ENCODE measurements around the gene CFAP221. TPM values are rescaled to one million over a fixed set of nuclear protein-coding genes. Genes with fewer than 3 reads are reported as not detected.

The CFAP221 gene
- total and polyA plus RNA-seq, 2 donors (not counting 3 experiments of a cell fraction or from before 2014, with no cell fraction given): 0.06 TPM; not detected in 1

GRCh38 chr2:119527999-119528398 lies 16.2 kb upstream of the CFAP221 start:
- no peak overlapping the region for H3K9ac ChIP-seq (replicated peaks; ENCODE audit: extremely low read depth, insufficient read depth, low read length)
- intact Hi-C loops (cut with micrococcal nuclease): no loop called here
- dilution Hi-C loops (cut with MboI; ENCODE audit: extremely low pct_ligation_motif_present, low sequenced_read_pairs): no loop called here
- H3K4me2 ChIP-seq (ENCODE audit: insufficient read depth, low read length): no peak overlapping the region
- no peaks in the 10 kb centered on the region for H3K9me1 ChIP-seq (replicated peaks; ENCODE audit: control insufficient read depth, extremely low read depth, insufficient read depth, low read length)
- TF ChIP-seq POLR2AphosphoS5 (IDR thresholded peaks at IDR 0.05; ENCODE audit: insufficient read depth, low read depth, low read length) (no peak), FOS (IDR thresholded peaks at IDR 0.05; ENCODE audit: borderline replicate concordance, insufficient read depth, low read length) (no peak), POLR2A (IDR thresholded peaks at IDR 0.05; ENCODE audit: low read depth, low read length) (no peak), MAX (IDR thresholded peaks at IDR 0.05; ENCODE audit: insufficient read depth, insufficient read length) (no peak), CTCF (IDR thresholded peaks at IDR 0.05; ENCODE audit: extremely low read depth in 1 of 2, insufficient read depth in 1 of 2, low read depth in 1 of 2, low read length in 2 of 2) (no peak)
- H2AFZ ChIP-seq (ENCODE audit: low read depth, low read length): no peak overlapping the region
- H3K79me2 ChIP-seq (ENCODE audit: control insufficient read depth, insufficient read depth, low read length): no peaks in the 10 kb centered on the region
- BruUV-seq (replicated peaks): no TSS peak
- no peak overlapping the region for H3K27ac ChIP-seq (ENCODE audit: insufficient read depth, low read depth, low read length)
- no peaks in the 10 kb centered on the region for H4K20me1 ChIP-seq (replicated peaks; ENCODE audit: control insufficient read depth, extremely low read depth, insufficient read depth, low read length)
- H3K4me3 ChIP-seq (replicated peaks in 1 of 3; ENCODE audit: insufficient read depth in 1 of 3, low read depth in 1 of 3, low read length in 3 of 3): no peak overlapping the region
- CTCF ChIA-PET: no interaction called here
- H3K36me3 ChIP-seq (ENCODE audit: control insufficient read depth in 2 of 2, extremely low read depth in 1 of 2, insufficient read depth in 2 of 2, low read length in 2 of 2): no peaks in the 10 kb centered on the region
- POLR2A ChIA-PET: no interaction called here
- DNase-seq (ENCODE audit: low read depth, low spot score): no peak
- no peak for FAIRE-seq
- no peaks in the 10 kb centered on the region for H3K9me3 ChIP-seq (replicated peaks; ENCODE audit: control insufficient read depth, insufficient read depth, low read length)
- H3K4me1 ChIP-seq (ENCODE audit: control insufficient read depth, extremely low read depth, insufficient read depth, low read length): no peaks in the 10 kb centered on the region
- H3K27me3 ChIP-seq (ENCODE audit: control insufficient read depth in 2 of 2, insufficient read depth in 2 of 2, low read length in 2 of 2): peaks cover 29 to 52% of the 10 kb centered on the region in 2 experiments

- TF ChIP-seq JUN (IDR thresholded peaks at IDR 0.05; ENCODE audit: borderline replicate concordance, insufficient read depth, insufficient read length, low read depth) (no peak), MAX (IDR thresholded peaks at IDR 0.05; ENCODE audit: insufficient read depth, insufficient read length) (no peak), EZH2 (IDR thresholded peaks at IDR 0.05; ENCODE audit: borderline replicate concordance, low read depth, low read length, severe bottlenecking) (no peak), GATA2 (IDR thresholded peaks at IDR 0.05; ENCODE audit: insufficient read depth, insufficient read length, low read depth, low read length) (no peak)
- Histone ChIP-seq H4K20me1 (replicated peaks; ENCODE audit: control insufficient read depth, extremely low read depth, insufficient read depth, low read length) (no peaks in the 10 kb centered on the region), H3K4me2 (ENCODE audit: insufficient read depth, low read length) (no peak overlapping the region)
These were observed 13.0 kb upstream of the CFAP221 start for GRCh38 chr2:119531292-119531691.

More at GRCh38 chr2:119531292-119531691, 13.0 kb upstream of the CFAP221 start:
- DNase-seq (ENCODE audit: low read depth, low spot score) (no peak), FAIRE-seq (no peak)
- Histone ChIP-seq H3K79me2 (ENCODE audit: control insufficient read depth, insufficient read depth, low read length) (no peaks in the 10 kb centered on the region), H3K27me3 (ENCODE audit: control insufficient read depth in 2 of 2, insufficient read depth in 2 of 2, low read length in 2 of 2) (peaks cover 7 to 24% of the 10 kb centered on the region in 2 experiments), H3K4me1 (ENCODE audit: control insufficient read depth, extremely low read depth, insufficient read depth, low read length) (no peaks in the 10 kb centered on the region), H3K4me3 (replicated peaks in 1 of 3; ENCODE audit: insufficient read depth in 1 of 3, low read depth in 1 of 3, low read length in 3 of 3) (no peak overlapping the region), H3K36me3 (ENCODE audit: control insufficient read depth in 2 of 2, extremely low read depth in 1 of 2, insufficient read depth in 2 of 2, low read length in 2 of 2) (no peaks in the 10 kb centered on the region), H3K9me3 (replicated peaks; ENCODE audit: control insufficient read depth, insufficient read depth, low read length) (no peaks in the 10 kb centered on the region), H3K9ac (replicated peaks; ENCODE audit: extremely low read depth, insufficient read depth, low read length) (no peak overlapping the region), H3K27ac (ENCODE audit: insufficient read depth, low read depth, low read length) (no peak overlapping the region), H2AFZ (ENCODE audit: low read depth, low read length) (no peak overlapping the region), H3K9me1 (replicated peaks; ENCODE audit: control insufficient read depth, extremely low read depth, insufficient read depth, low read length) (no peaks in the 10 kb centered on the region)
- BruUV-seq (replicated peaks): no TSS peak
- dilution Hi-C loops (cut with MboI; ENCODE audit: extremely low pct_ligation_motif_present, low sequenced_read_pairs) (no loop called here), intact Hi-C loops (cut with micrococcal nuclease) (no loop called here)
- ChIA-PET POLR2A (no interaction called here), CTCF (no interaction called here)

Data from endothelial cell of umbilical vein (primary cell).